OCI-LY7 (cell line): ENCODE data around the gene ALDH1A2. TPM values are rescaled to one million over a fixed set of nuclear protein-coding genes. Genes with fewer than 3 reads are reported as not detected.
A peak's percentile ranks its signal among the peaks of the same experiment; 100 is the strongest.

ENCODE experiments used
- BruUV-seq: library from RNA; stranded (reverse); fragments of 400-500 nt; replicated peaks from 2 replicates; lab custom pipeline; 2021; lab: Mats Ljungman, UMichigan
- CTCF ChIA-PET: fragments of 300-600 bp; sonication (Branson Sonifier 250); formaldehyde crosslinking; loops from one replicate; lab custom pipeline; 2022; ENCODE audit warnings: antibody characterized with exemption; ENCODE audit not compliant: unreplicated experiment; lab: Charles Lee
- POLR2A ChIA-PET: fragments of 300-600 bp; sonication (Branson Sonifier 250); formaldehyde crosslinking; loops from one replicate; lab custom pipeline; 2022; ENCODE audit warnings: antibody characterized with exemption; lab: Charles Lee
- DNase-seq: peaks from one replicate; pipeline ENCODE4 v3.0.0-alpha.2; 2015; ENCODE audit warnings: low spot score
- H2AFZ ChIP-seq: fragments of 200-600 bp; sonication (generic), shearing (Covaris generic); 2 replicates; pipeline ENCODE4 v1.6.1; 2014; ENCODE audit warnings: mild to moderate bottlenecking, antibody characterized with exemption, low read length, moderate library complexity
- H3K27ac ChIP-seq: fragments of 200-600 bp; sonication (generic); 2 replicates; pipeline ENCODE4 v1.5.1; 2014; ENCODE audit warnings: mixed run types, low read depth, mild to moderate bottlenecking, moderate library complexity, low read length, inconsistent platforms; ENCODE audit not compliant: poor library complexity, severe bottlenecking
- H3K36me3 ChIP-seq: fragments of 200-600 bp; sonication (generic); 2 replicates; pipeline ENCODE4 v1.6.1; 2014; ENCODE audit warnings: mild to moderate bottlenecking, antibody characterized with exemption, low read length, moderate library complexity, mixed read lengths; ENCODE audit not compliant: insufficient read depth
- H3K4me1 ChIP-seq: fragments of 200-600 bp; sonication (generic); 2 replicates; pipeline ENCODE4 v1.5.1; 2014; ENCODE audit warnings: mild to moderate bottlenecking, low read length; ENCODE audit not compliant: insufficient read depth, poor library complexity, severe bottlenecking
- H3K4me2 ChIP-seq: fragments of 200-600 bp; sonication (generic); 2 replicates; pipeline ENCODE4 v1.6.1; 2014; ENCODE audit warnings: mild to moderate bottlenecking, low read length
- H3K4me3 ChIP-seq: fragments of 200-600 bp; sonication (generic); 2 replicates; pipeline ENCODE4 v1.5.1; 2014; ENCODE audit warnings: mild to moderate bottlenecking, low read depth, low read length; ENCODE audit not compliant: poor library complexity, severe bottlenecking
- H3K79me2 ChIP-seq: fragments of 200-600 bp; sonication (generic); 2 replicates; pipeline ENCODE4 v1.6.1; 2016; ENCODE audit warnings: low read depth, mild to moderate bottlenecking, low read length, moderate library complexity, mixed read lengths; ENCODE audit not compliant: insufficient read depth
- H3K9me2 ChIP-seq: fragments of 200-600 bp; sonication (generic); 2 replicates; pipeline ENCODE4 v1.6.1; 2016; ENCODE audit warnings: mild to moderate bottlenecking, low read length, mixed read lengths; ENCODE audit not compliant: insufficient read depth
- H3K9me3 ChIP-seq: fragments of 200-600 bp; sonication (generic); 2 replicates; pipeline ENCODE4 v1.6.1; 2014; ENCODE audit warnings: mild to moderate bottlenecking, mixed run types, low read length, mixed read lengths
- H4K20me1 ChIP-seq: fragments of 200-600 bp; sonication (generic); 2 replicates; pipeline ENCODE4 v1.6.1; 2014; ENCODE audit warnings: mild to moderate bottlenecking, antibody characterized with exemption, low read length, moderate library complexity, mixed read lengths; ENCODE audit not compliant: insufficient read depth
- EZH2phosphoT487 ChIP-seq: fragments of 200-600 bp; sonication (generic); IDR thresholded peaks from 2 replicates; pipeline ENCODE4 v1.6.1; 2018; ENCODE audit warnings: low read depth, borderline replicate concordance, mild to moderate bottlenecking, mixed run types, antibody characterized with exemption, low read length, moderate library complexity, mixed read lengths
- intact Hi-C: fragments of 100-400 bp; cut with micrococcal nuclease; formaldehyde crosslinking; loops from one replicate; pipeline ENCODE4 v1.10.0; 2022; ENCODE audit not compliant: unreplicated experiment
- total RNA-seq, 2 experiments: library from RNA; depleted of rRNA in 1 of 2; stranded (reverse); fragments of >200 nt in 1 of 2; shearing (Covaris generic) in 1 of 2; gene quantifications; 2 replicates each; pipeline ENCODE4 v1.2.3, GENCODE V29; 2014 to 2022
- TF ChIP-seq, protein P1 (sequence below): fragments of 200-600 bp; sonication (generic); conservative IDR thresholded peaks from 2 replicates; pipeline ENCODE4 v1.5.1; 2014; ENCODE audit warnings: mild to moderate bottlenecking, antibody characterized with exemption, low read length, moderate library complexity, mixed read lengths

ALDH1A2 gene
- total RNA-seq, 2 experiments from 2014 or later, result not detected

- Histone ChIP-seq H3K9me3 (no peaks in the 10 kb centered on the region), H4K20me1 (no peaks in the 10 kb centered on the region; the same call in 1 of the 2 replicates), H3K9me2 (no peaks in the 10 kb centered on the region), H3K27ac (no peak overlapping the region), H2AFZ (no peak overlapping the region), H3K4me3 (no peak overlapping the region), H3K4me1 (peaks cover 4% of the 10 kb centered on the region), H3K79me2 (no peaks in the 10 kb centered on the region), H3K36me3 (no peaks in the 10 kb centered on the region), H3K4me2 (no peak overlapping the region)
- no TSS peak for BruUV-seq
- DNase-seq, result no peak
- POLR2A ChIA-PET, result no interaction called here
- intact Hi-C loops, result no loop called here
- no peak for TF ChIP-seq EZH2phosphoT487
- TF ChIP-seq, protein P1, sequence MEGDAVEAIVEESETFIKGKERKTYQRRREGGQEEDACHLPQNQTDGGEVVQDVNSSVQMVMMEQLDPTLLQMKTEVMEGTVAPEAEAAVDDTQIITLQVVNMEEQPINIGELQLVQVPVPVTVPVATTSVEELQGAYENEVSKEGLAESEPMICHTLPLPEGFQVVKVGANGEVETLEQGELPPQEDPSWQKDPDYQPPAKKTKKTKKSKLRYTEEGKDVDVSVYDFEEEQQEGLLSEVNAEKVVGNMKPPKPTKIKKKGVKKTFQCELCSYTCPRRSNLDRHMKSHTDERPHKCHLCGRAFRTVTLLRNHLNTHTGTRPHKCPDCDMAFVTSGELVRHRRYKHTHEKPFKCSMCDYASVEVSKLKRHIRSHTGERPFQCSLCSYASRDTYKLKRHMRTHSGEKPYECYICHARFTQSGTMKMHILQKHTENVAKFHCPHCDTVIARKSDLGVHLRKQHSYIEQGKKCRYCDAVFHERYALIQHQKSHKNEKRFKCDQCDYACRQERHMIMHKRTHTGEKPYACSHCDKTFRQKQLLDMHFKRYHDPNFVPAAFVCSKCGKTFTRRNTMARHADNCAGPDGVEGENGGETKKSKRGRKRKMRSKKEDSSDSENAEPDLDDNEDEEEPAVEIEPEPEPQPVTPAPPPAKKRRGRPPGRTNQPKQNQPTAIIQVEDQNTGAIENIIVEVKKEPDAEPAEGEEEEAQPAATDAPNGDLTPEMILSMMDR, result no peak
- CTCF ChIA-PET, result no interaction called here
These were observed 7.4 kb downstream of the ALDH1A2 start for GRCh38 chr15:58058073-58058472.

GRCh38 chr15:58057559-58057958 lies 8.0 kb downstream of the ALDH1A2 start:
- Histone ChIP-seq H3K9me3 (no peaks in the 10 kb centered on the region), H3K27ac (no peak overlapping the region), H3K4me1 (peaks cover 4% of the 10 kb centered on the region), H3K79me2 (no peaks in the 10 kb centered on the region), H4K20me1 (no peaks in the 10 kb centered on the region; the same call in 1 of the 2 replicates), H2AFZ (no peak overlapping the region), H3K4me3 (no peak overlapping the region), H3K4me2 (no peak overlapping the region), H3K36me3 (no peaks in the 10 kb centered on the region), H3K9me2 (no peaks in the 10 kb centered on the region)
- intact Hi-C loops, result no loop called here
- no TSS peak for BruUV-seq
- DNase-seq, result no peak
- no peak for TF ChIP-seq EZH2phosphoT487
- TF ChIP-seq, protein P1, result no peak
- ChIA-PET POLR2A (no interaction called here), CTCF (no interaction called here)

GRCh38 chr15:58056015-58056414 lies 9.5 kb downstream of the ALDH1A2 start:
- Histone ChIP-seq H3K9me3 (no peaks in the 10 kb centered on the region), H3K36me3 (no peaks in the 10 kb centered on the region), H3K79me2 (no peaks in the 10 kb centered on the region), H3K4me1 (peaks cover 4% of the 10 kb centered on the region), H2AFZ (no peak overlapping the region), H4K20me1 (no peaks in the 10 kb centered on the region; the same call in 1 of the 2 replicates), H3K27ac (no peak overlapping the region), H3K4me2 (no peak overlapping the region), H3K4me3 (no peak overlapping the region), H3K9me2 (no peaks in the 10 kb centered on the region)
- DNase-seq, result no peak
- CTCF ChIA-PET, result no interaction called here
- TF ChIP-seq, protein P1, result 0 out of 2 replicates have a peak, but pooled peaks have one; percentile 30
- TF ChIP-seq EZH2phosphoT487, result no peak
- intact Hi-C loops, result no loop called here
- no TSS peak for BruUV-seq
- POLR2A ChIA-PET, result no interaction called here
